Epithelial cell of esophagus (primary cell): ENCODE results near the gene GPC5.

Source experiments
- DNase-seq: peaks from one replicate; pipeline ENCODE4 v3.0.0; 2010; ENCODE audit warnings: low read depth
- H3K4me3 ChIP-seq: 2 replicates; pipeline ENCODE4 v1.5.1; 2011; ENCODE audit warnings: mild to moderate bottlenecking, low read length, control low read depth
- TF ChIP-seq, protein P1 (sequence below): IDR thresholded peaks from 2 replicates; pipeline ENCODE4 v1.5.1; 2011; ENCODE audit warnings: low read depth, mild to moderate bottlenecking, low read length, control low read depth, inconsistent platforms; ENCODE audit not compliant: insufficient read depth; ENCODE audit errors: missing control alignments

Gene GPC5

GRCh38 chr13:92575777-92576176, 1177.4 kb downstream of the GPC5 start:
- TF ChIP-seq, protein P1, sequence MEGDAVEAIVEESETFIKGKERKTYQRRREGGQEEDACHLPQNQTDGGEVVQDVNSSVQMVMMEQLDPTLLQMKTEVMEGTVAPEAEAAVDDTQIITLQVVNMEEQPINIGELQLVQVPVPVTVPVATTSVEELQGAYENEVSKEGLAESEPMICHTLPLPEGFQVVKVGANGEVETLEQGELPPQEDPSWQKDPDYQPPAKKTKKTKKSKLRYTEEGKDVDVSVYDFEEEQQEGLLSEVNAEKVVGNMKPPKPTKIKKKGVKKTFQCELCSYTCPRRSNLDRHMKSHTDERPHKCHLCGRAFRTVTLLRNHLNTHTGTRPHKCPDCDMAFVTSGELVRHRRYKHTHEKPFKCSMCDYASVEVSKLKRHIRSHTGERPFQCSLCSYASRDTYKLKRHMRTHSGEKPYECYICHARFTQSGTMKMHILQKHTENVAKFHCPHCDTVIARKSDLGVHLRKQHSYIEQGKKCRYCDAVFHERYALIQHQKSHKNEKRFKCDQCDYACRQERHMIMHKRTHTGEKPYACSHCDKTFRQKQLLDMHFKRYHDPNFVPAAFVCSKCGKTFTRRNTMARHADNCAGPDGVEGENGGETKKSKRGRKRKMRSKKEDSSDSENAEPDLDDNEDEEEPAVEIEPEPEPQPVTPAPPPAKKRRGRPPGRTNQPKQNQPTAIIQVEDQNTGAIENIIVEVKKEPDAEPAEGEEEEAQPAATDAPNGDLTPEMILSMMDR = no peak
- no peak overlapping the region for H3K4me3 ChIP-seq
- peak; percentile 75 for DNase-seq

DNA sequence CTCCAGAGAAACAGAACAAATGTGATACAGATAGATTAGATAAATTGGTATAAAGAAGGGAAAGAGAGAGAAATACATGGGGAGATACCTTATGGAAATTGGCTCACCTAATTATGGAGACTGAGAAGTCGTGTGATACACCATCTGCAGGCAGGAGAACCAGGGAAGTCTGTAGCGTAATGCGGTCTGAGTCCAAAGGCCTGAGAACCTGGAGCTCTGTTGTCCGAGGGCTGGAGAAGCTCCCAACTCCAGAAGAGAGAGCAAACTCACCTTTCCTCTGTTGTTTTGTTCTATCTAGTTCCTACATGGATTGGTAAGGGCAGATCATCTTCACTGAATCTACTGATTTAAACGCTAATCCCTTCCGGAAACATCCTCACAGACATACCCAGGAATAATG, 1179.9 kb downstream of the GPC5 start:
- TF ChIP-seq, protein P1 = no peak
- DNase-seq = no peak
- H3K4me3 ChIP-seq = no peak overlapping the region

GRCh38 chr13:92589955-92590354, 1191.5 kb downstream of the GPC5 start:
- TF ChIP-seq, protein P1 = no peak
- no peak for DNase-seq
- H3K4me3 ChIP-seq = no peak overlapping the region

DNA sequence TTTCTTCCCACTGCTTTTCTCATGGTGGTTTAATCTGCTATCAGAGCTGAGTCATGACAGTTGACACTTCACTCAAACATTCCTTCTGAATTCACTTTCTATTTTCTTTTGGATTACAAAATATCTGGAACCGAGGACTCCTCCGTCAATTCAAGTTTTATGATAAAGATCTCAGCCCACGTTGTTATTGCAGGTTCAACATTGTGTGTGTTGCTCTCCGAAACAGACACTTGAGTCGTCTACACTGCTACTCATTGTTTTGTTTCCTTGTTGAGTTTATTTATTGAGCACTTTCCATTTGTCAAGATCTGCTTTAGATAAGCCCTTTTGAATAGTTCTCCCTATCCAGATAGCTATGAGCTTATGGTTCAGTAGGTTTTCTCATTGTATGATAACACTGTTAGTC, 1192.1 kb downstream of the GPC5 start:
- no peak overlapping the region for H3K4me3 ChIP-seq
- DNase-seq = peak; percentile 20
- TF ChIP-seq, protein P1 = no peak

- DNase-seq = no peak
- TF ChIP-seq, protein P1 = no peak
- no peak overlapping the region for H3K4me3 ChIP-seq
These were observed 1192.7 kb downstream of the GPC5 start for GRCh38 chr13:92591117-92591516.

DNA sequence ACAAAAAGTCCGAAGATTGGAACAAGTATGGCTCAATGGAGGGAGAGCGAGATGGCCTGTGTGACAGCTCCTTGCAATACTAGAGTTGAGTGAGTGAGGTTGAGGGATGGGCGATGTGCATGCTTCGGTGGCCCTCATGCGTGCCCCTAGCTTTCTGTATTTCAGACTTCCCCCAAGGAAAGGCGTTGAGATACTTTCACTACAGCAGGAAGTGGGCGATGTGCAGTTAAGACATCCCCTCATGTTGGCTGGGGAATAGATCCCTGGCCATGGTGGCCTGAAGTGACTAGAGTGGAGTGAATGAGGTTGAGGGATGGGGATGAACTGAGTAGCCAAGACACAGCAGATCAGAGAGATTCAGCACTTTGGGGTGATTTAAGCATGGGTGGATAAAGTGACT, 1194.3 kb downstream of the GPC5 start:
- no peak for DNase-seq
- TF ChIP-seq, protein P1 = no peak

DNA sequence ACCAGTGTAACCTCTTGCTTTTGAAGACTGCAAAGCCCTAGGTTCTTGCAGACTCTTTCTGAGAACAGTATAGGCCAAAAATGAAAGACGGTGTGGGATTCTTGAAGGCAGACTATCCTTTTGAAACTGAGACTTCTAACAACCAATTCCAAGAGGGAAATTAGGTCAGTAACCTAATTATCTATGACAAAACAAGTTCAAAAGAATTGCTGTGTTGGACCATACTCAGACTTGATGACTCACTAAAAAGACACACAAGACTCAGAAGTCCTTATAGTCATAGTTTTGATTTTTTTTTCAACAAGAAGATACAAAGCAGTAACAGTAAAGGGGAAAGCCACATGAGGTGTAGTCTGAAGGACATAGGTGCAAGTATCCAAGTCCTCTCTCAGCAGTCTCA, 1204.1 kb downstream of the GPC5 start:
- DNase-seq = peak; percentile 27

More for the DNA sequence above, 1194.3 kb downstream of the GPC5 start:
- no peak overlapping the region for H3K4me3 ChIP-seq

More for the DNA sequence above, 1204.1 kb downstream of the GPC5 start:
- TF ChIP-seq, protein P1 = no peak
- H3K4me3 ChIP-seq = no peak overlapping the region
